RWPE1 (cell line): ENCODE data around the gene CCNT2.
"Not testable (repeated sequence)": the region's sequence is repeated elsewhere in the genome, so short reads cannot be mapped to it uniquely, and the experiment has no call there.

Source experiments
- CTCF ChIA-PET: fragments of 350-600 bp; sonication (Branson Sonifier 250); formaldehyde crosslinking; extraction: SDS; loops from one replicate; lab custom pipeline; 2021; lab: Yijun Ruan, JAX
- POLR2A ChIA-PET: fragments of 400-600 bp; formaldehyde crosslinking; extraction: SDS; loops from one replicate; lab custom pipeline; 2020; ENCODE audit warnings: antibody characterized with exemption; ENCODE audit not compliant: low non-redundant PET; lab: Yijun Ruan, JAX
- DNase-seq: peaks from one replicate; pipeline ENCODE4 v3.0.0; 2012; ENCODE audit warnings: low spot score
- H3K27ac ChIP-seq: fragments of 450-650 bp; 2 replicates; pipeline ENCODE4 v1.5.1; 2017
- CTCF ChIP-seq: fragments of 450-650 bp; conservative IDR thresholded peaks from 2 replicates; pipeline ENCODE4 v1.5.1; 2017; ENCODE audit warnings: low read depth, mild to moderate bottlenecking

The CCNT2 gene

GRCh38 chr2:134906726-134907125 is 11.9 kb upstream of the CCNT2 start:
- no peak for DNase-seq
- CTCF ChIA-PET: interaction anchor here (0.5 kb wide), 1 partner anchor 1444 kb away, joined by 3 read pairs; no protein-coding TSS in a partner anchor
- no peak overlapping the region for H3K27ac ChIP-seq
- TF ChIP-seq CTCF: no peak
- POLR2A ChIA-PET: no interaction called here

- H3K27ac ChIP-seq, POLR2A ChIA-PET, DNase-seq, CTCF ChIA-PET: not testable (repeated sequence)
Measured at GRCh38 chr2:134907441-134908116, 11.0 kb upstream of the CCNT2 start.

- ChIA-PET POLR2A (no interaction called here), CTCF (no interaction called here)
- DNase-seq: no peak
- no peak for TF ChIP-seq CTCF
- H3K27ac ChIP-seq: no peak overlapping the region
Measured at GRCh38 chr2:134910763-134911399, 7.7 kb upstream of the CCNT2 start.

GRCh38 chr2:134911400-134911785 is 7.2 kb upstream of the CCNT2 start:
- POLR2A ChIA-PET: no interaction called here
- no peak for TF ChIP-seq CTCF
- no peak overlapping the region for H3K27ac ChIP-seq
- CTCF ChIA-PET: no interaction called here
- DNase-seq: no peak

GRCh38 chr2:134912361-134912760 is 6.3 kb upstream of the CCNT2 start:
- TF ChIP-seq CTCF: no peak
- no peak overlapping the region for H3K27ac ChIP-seq
- CTCF ChIA-PET: no interaction called here
- DNase-seq: peak; percentile 6
- POLR2A ChIA-PET: no interaction called here

GRCh38 chr2:134917360-134917865 is 1.2 kb upstream of the CCNT2 start:
- peak overlapping the region; percentile 98 for H3K27ac ChIP-seq
- DNase-seq: no peak
- no peak for TF ChIP-seq CTCF
- ChIA-PET CTCF (interaction anchor here (0.6 kb wide), 2 partner anchors 117 to 748 kb away, joined by 4 read pairs; no protein-coding TSS in a partner anchor), POLR2A (interaction anchor here (0.6 kb wide), 1 partner anchor 769 kb away, joined by 4 read pairs; no protein-coding TSS in a partner anchor)
